Small intestine (tissue), 7 donors: Measurements from ENCODE around the gene PRAC2. TPM values are rescaled to one million over a fixed set of nuclear protein-coding genes. Genes with fewer than 3 reads are reported as not detected.

Experiments
- DNase-seq, 2 donors: peaks; one replicate each; pipeline versions ENCODE4 v3.0.0 to v3.0.0-alpha.2; 2013
- FAIRE-seq: peaks from 2 replicates; lab custom pipeline; 2012; peaks lifted over from hg19 to GRCh38; lab: Jason Lieb, UNC
- H3K27ac ChIP-seq, 3 donors: one replicate each; pipeline ENCODE4 v1.5.1; 2013; ENCODE audit warnings: low read length in 2 of 3, mild to moderate bottlenecking in 2 of 3, control low read depth in 1 of 3, inconsistent platforms in 1 of 3, low read depth in 1 of 3, moderate library complexity in 1 of 3
- H3K27me3 ChIP-seq, 3 donors: one replicate each; pipeline ENCODE4 v1.6.1; 2013; ENCODE audit warnings: low read length in 3 of 3, inconsistent platforms in 1 of 3; ENCODE audit not compliant: control insufficient read depth in 3 of 3, insufficient read depth in 3 of 3
- H3K36me3 ChIP-seq, 3 donors: one replicate each; pipeline ENCODE4 v1.6.1; 2013; ENCODE audit warnings: low read length in 3 of 3, inconsistent platforms in 1 of 3, low read depth in 1 of 3, mild to moderate bottlenecking in 1 of 3, moderate library complexity in 1 of 3; ENCODE audit not compliant: control insufficient read depth in 3 of 3, insufficient read depth in 2 of 3
- H3K4me1 ChIP-seq, 3 donors: one replicate each; pipeline ENCODE4 v1.6.1; 2013; ENCODE audit warnings: low read length in 2 of 3, inconsistent platforms in 1 of 3, low read depth in 1 of 3, mild to moderate bottlenecking in 1 of 3, moderate library complexity in 1 of 3; ENCODE audit not compliant: control insufficient read depth in 3 of 3, insufficient read depth in 2 of 3
- H3K4me3 ChIP-seq, 3 donors: one replicate each; pipeline ENCODE4 v1.5.1; 2013; ENCODE audit warnings: low read length in 3 of 3, control low read depth in 1 of 3, inconsistent platforms in 1 of 3, low read depth in 1 of 3, mild to moderate bottlenecking in 1 of 3, moderate library complexity in 1 of 3
- H3K9me3 ChIP-seq, 2 donors: one replicate each; pipeline ENCODE4 v1.6.1; 2013; ENCODE audit warnings: low read depth in 1 of 2, low read length in 1 of 2; ENCODE audit not compliant: control insufficient read depth in 2 of 2, insufficient read depth in 1 of 2
- WGBS, 3 donors: extraction: QIAGEN DNeasy Blood & Tissue Kit; methylation state at CpG; one replicate each; pipeline ENCODE4 v1.1.7; 2013; 5-methylcytosine and 5-hydroxymethylcytosine counted together
- polyA plus RNA-seq, 4 donors: library from polyadenylated mRNA; stranded (reverse) in 3 of 4; unstranded in 1 of 4; fragments of 200-250 nt in 3 of 4; fragments of 120-200 nt in 1 of 4; gene quantifications; one replicate each; pipeline versions ENCODE4 v1.2.1 to v1.2.3, GENCODE V29; 2013
- donor health status: healthy with polysubstance abuse.
- donor health status: control.
- donor health status: control.
- donor health status: Bipolar disorder and iron deficiency.
- donor health status: healthy.

The PRAC2 gene
- polyA plus RNA-seq, 4 donors: not detected

DNA sequence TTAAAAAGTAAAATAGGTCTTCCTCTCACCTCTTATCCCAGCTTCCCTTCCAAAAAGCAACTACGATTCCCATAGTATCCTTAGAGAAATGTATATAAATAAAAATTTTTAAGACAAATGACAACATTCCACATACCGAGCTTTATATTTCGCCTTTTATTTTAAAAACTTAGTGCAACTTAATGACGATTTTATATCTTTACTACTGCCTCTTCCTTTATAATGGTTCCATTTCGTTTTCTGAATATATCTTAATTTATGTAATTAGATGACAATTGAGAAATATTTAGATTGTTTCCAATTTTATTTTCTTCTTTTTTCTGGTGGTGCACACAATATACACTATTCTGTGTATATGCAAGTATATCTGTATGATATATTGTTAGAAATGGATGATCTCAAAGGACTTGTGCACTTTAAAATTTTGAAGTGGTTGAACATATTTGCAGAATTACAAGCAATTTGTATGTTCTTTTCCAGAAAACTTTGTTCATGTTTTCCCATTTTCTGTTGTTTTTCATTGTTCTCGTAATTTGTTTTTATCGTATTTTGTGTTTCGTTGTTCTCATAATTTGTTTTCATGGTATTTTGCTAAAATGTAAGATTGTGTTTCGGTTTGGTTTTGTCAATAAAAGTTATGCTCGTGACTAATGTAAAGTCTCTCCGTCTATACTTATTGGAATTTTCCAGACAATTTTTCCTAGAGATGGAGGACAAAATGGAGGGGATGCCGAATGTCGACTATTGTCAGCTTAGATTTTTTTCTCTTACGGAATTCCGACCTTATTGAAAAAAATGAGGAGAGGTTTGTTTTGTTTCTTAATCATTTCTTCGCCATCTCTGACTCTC lies 26.0 kb downstream of the PRAC2 start:
- 24 to 32% (median 25%) methylated on average over 16 of the region's 16 CpGs for whole genome bisulfite sequencing, 3 donors
- no peak overlapping the region for H3K27ac ChIP-seq
- no peaks in the 10 kb centered on the region for H3K4me1 ChIP-seq
- no peaks in the 10 kb centered on the region for H3K36me3 ChIP-seq
- peaks cover 0 to 96% (median 70%) of the 10 kb centered on the region in 3 donors for H3K27me3 ChIP-seq
- FAIRE-seq: peak; percentile 78
- H3K4me3 ChIP-seq: no peak overlapping the region
- no peak for DNase-seq
- H3K9me3 ChIP-seq: no peaks in the 10 kb centered on the region

GRCh38 chr17:48749621-48750553 lies 26.9 kb downstream of the PRAC2 start:
- H3K4me3 ChIP-seq: no peak overlapping the region
- no peaks in the 10 kb centered on the region for H3K9me3 ChIP-seq
- H3K27ac ChIP-seq: no peak overlapping the region
- H3K36me3 ChIP-seq: no peaks in the 10 kb centered on the region
- H3K4me1 ChIP-seq: no peaks in the 10 kb centered on the region
- FAIRE-seq (no peak), DNase-seq (no peak)
- 8 to 16% (median 15%) methylated on average over 32 of the region's 32 CpGs for WGBS, 3 donors
- peaks cover 0 to 96% (median 72%) of the 10 kb centered on the region in 3 donors for H3K27me3 ChIP-seq

GRCh38 chr17:48751172-48751571 lies 28.2 kb downstream of the PRAC2 start:
- 0 to 3% (median 2%) methylated on average over 3 of the region's 3 CpGs for WGBS, 3 donors

DNA sequence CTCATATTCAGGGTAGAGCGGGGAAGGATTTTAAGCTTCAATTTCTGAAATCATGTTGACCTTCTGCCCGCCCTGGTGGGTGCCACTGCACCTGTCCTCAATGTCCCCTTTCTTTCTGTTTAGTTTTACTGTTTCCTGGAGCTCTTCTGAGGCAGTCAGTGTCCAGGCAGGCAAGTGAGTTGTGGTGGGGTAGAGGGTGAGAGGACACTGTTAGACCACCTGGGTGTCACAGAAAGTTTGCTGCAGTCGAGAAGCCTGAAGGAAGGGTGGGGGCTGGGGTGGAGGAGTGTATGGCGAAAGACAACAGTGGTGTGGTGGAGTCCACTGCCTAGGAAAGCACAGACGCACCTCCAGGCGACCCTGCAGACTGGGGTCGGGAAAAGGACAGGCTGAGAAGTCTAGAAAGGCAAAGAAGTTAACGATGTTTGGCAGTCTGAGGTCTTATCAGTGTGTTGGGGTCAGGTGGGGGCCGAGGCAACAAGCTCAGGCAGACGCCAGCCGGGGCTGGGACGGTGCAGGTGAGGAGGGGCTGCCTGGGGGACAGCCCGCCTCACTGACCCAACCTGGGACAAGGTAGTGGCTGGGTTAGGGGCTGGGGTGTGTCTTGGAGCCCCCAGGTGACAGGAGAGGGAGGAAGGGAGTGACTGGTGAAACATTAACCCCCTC lies 28.9 kb downstream of the PRAC2 start:
- no peak overlapping the region for H3K27ac ChIP-seq
- no peak for DNase-seq
- WGBS, 3 donors: 5 to 14% (median 8%) methylated on average over 13 of the region's 13 CpGs
- H3K36me3 ChIP-seq: no peaks in the 10 kb centered on the region
- H3K4me3 ChIP-seq: no peak overlapping the region
- H3K9me3 ChIP-seq: no peaks in the 10 kb centered on the region
- FAIRE-seq: no peak
- H3K27me3 ChIP-seq: peaks cover 0 to 96% (median 64%) of the 10 kb centered on the region in 3 donors
- H3K4me1 ChIP-seq: no peaks in the 10 kb centered on the region

More at GRCh38 chr17:48751172-48751571, 28.2 kb downstream of the PRAC2 start:
- Histone ChIP-seq H3K27ac (no peak overlapping the region), H3K4me1 (no peaks in the 10 kb centered on the region), H3K9me3 (no peaks in the 10 kb centered on the region), H3K4me3 (no peak overlapping the region), H3K27me3 (peaks cover 0 to 96% (median 67%) of the 10 kb centered on the region in 3 donors), H3K36me3 (no peaks in the 10 kb centered on the region)
- no peak for DNase-seq
- FAIRE-seq: no peak

DNA sequence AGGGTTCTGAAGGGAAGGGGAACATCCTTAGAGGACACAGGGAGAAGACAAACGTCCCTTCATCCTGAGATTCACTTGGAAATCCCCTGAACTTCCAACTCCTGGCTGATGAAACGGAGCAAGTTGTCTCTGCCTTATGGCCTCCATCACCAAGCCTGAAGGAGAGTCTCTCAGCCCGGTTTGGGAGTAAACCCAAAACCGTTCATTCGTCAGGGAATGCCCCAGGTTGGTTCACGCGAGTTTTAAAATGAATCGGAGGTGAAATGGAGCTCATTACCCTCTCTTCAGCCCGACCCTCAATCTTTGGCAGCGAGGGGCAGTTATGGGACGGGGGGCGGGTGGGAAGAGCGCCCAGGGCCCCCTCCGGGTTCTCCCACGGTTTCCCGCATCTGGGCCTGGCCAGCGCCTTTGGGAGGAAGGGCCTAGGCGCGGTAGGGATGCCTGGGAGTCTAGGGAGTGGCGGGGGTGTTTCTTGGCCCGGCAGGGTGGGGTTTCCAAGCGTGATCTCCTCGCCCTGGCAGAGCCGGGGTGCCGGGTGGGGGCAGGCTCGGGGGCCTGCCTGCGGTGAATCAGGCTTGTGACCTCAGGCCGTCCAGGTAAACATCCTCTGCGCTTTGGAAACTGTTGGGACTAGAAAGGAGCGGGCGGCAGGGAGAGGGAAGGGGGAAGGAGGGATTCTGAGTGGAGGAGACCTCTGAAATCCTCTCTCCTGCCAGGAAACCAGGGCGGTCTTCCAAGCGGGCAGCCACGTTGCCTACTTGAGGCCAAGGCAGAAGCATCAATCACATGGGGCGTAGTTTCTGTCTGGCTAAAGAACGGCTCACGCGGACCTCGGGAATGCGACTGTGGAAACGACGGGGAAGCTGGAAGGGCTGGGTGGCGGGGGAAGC lies 29.7 kb downstream of the PRAC2 start:
- FAIRE-seq (no peak), DNase-seq (no peak)
- peaks cover 0 to 96% (median 62%) of the 10 kb centered on the region in 3 donors for H3K27me3 ChIP-seq
- no peaks in the 10 kb centered on the region for H3K36me3 ChIP-seq
- no peaks in the 10 kb centered on the region for H3K9me3 ChIP-seq
- no peaks in the 10 kb centered on the region for H3K4me1 ChIP-seq
- H3K4me3 ChIP-seq: no peak overlapping the region
- H3K27ac ChIP-seq: no peak overlapping the region
- WGBS, 3 donors: 6 to 8% (median 7%) methylated on average over 43 of the region's 43 CpGs

DNA sequence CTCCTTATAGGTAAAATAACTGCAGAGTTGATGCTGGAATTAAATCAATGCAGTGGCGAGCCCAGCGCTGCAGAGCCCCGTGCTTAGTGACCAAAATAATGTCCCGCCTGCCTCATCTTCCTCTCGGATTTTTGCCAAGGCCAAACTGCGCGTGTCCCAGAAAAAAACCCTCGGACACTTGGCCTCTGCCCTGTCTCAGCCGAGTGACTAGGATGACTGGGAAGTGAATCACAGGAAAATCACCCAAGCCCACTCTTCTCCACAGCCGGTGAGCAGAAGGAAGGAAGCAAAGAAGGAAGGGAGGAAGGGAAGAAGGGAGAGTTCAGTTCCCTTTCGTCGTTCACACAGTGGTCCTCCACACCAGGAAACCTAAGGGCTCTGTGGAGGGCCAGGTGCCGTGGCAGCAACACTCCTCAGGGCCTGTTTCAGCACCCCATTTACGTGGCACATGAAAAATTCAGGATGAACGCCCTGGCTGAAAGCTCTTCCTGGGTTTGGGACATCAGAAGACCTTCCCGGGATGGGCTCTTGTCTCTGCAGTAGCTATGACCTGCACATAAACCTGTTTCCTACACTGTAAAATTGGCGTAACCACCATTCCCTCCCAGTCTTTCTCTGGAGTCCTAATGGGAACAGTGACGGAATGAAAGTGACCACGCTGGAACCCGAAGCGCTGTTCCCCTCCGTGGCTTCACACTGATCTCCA lies 31.0 kb downstream of the PRAC2 start:
- no peaks in the 10 kb centered on the region for H3K9me3 ChIP-seq
- 14 to 22% (median 17%) methylated on average over 22 of the region's 22 CpGs for WGBS, 3 donors
- H3K27ac ChIP-seq: no peak overlapping the region
- FAIRE-seq (no peak), DNase-seq (no peak)
- H3K36me3 ChIP-seq: no peaks in the 10 kb centered on the region
- peaks cover 0 to 97% (median 64%) of the 10 kb centered on the region in 3 donors for H3K27me3 ChIP-seq
- no peak overlapping the region for H3K4me3 ChIP-seq
- no peaks in the 10 kb centered on the region for H3K4me1 ChIP-seq

- WGBS, 3 donors: 8 to 22% (median 18%) methylated on average over 38 to 52 of the region's 52 CpGs
- Histone ChIP-seq H3K9me3 (no peaks in the 10 kb centered on the region), H3K27ac (no peak overlapping the region), H3K4me1 (no peaks in the 10 kb centered on the region), H3K27me3 (peaks cover 0 to 94% (median 61%) of the 10 kb centered on the region in 3 donors), H3K4me3 (no peak overlapping the region), H3K36me3 (no peaks in the 10 kb centered on the region)
- FAIRE-seq (no peak), DNase-seq (no peak)
These were observed 31.7 kb downstream of the PRAC2 start for GRCh38 chr17:48754500-48755261.
